Caco-2 (cell line): ENCODE results near the gene NLRP3. TPM values are rescaled to one million over a fixed set of nuclear protein-coding genes. Genes with fewer than 3 reads are reported as not detected.

Source experiments
- BruUV-seq: library from RNA; stranded (reverse); fragments of 400-500 nt; replicated peaks from 2 replicates; lab custom pipeline; 2021; lab: Mats Ljungman, UMichigan
- CTCF ChIA-PET: fragments of 300-600 bp; sonication (Branson Sonifier 250); formaldehyde crosslinking; loops from one replicate; lab custom pipeline; 2022; ENCODE audit warnings: antibody characterized with exemption; lab: Charles Lee
- POLR2A ChIA-PET: fragments of 300-600 bp; sonication (Branson Sonifier 250); formaldehyde crosslinking; loops from one replicate; lab custom pipeline; 2022; ENCODE audit warnings: antibody characterized with exemption; lab: Charles Lee
- DNase-seq, 2 experiments: peaks; one replicate each; pipeline versions ENCODE4 v3.0.0 to v3.0.0-alpha.2; 2020 to 2022
- H3K27me3 ChIP-seq: replicated peaks from 2 replicates; pipeline ENCODE4 v1.6.0; 2011; ENCODE audit warnings: low read length; ENCODE audit not compliant: control insufficient read depth, insufficient read depth
- H3K36me3 ChIP-seq: 2 replicates; pipeline ENCODE4 v1.5.1; 2011; ENCODE audit warnings: low read length; ENCODE audit not compliant: control insufficient read depth, insufficient read depth
- H3K4me1 ChIP-seq: fragments of 250-450 bp; sonication (Bioruptor Pico); 2 replicates; pipeline ENCODE4 v1.5.1; 2020; ENCODE audit warnings: mild to moderate bottlenecking
- H3K4me3 ChIP-seq: 2 replicates; pipeline ENCODE4 v1.5.1; 2011; ENCODE audit warnings: low read depth, mild to moderate bottlenecking, control low read depth, low read length
- H3K9me3 ChIP-seq: fragments of 250-450 bp; sonication (Bioruptor Pico); 2 replicates; pipeline ENCODE4 v1.5.1; 2020; ENCODE audit warnings: mild to moderate bottlenecking, moderate library complexity
- H3K27ac Mint-ChIP-seq: one replicate; pipeline ENCODE4 v1.8.0; 2022; ENCODE audit warnings: mixed read lengths; ENCODE audit not compliant: unreplicated experiment
- H3K27me3 Mint-ChIP-seq: one replicate; pipeline ENCODE4 v1.8.0; 2022; ENCODE audit warnings: mixed read lengths; ENCODE audit not compliant: insufficient read depth, unreplicated experiment
- H3K36me3 Mint-ChIP-seq: one replicate; pipeline ENCODE4 v1.8.0; 2022; ENCODE audit warnings: mild to moderate bottlenecking, mixed read lengths; ENCODE audit not compliant: insufficient read depth, unreplicated experiment
- H3K4me1 Mint-ChIP-seq: one replicate; pipeline ENCODE4 v1.8.0; 2022; ENCODE audit warnings: low read depth, mixed read lengths; ENCODE audit not compliant: unreplicated experiment
- H3K4me3 Mint-ChIP-seq: one replicate; pipeline ENCODE4 v1.8.0; 2022; ENCODE audit warnings: mild to moderate bottlenecking, moderate library complexity, mixed read lengths; ENCODE audit not compliant: unreplicated experiment
- H3K9me3 Mint-ChIP-seq: one replicate; pipeline ENCODE4 v1.8.0; 2022; ENCODE audit warnings: mixed read lengths; ENCODE audit not compliant: unreplicated experiment
- CTCF ChIP-seq, 2 experiments: fragments of 200-600 bp in 1 of 2; IDR thresholded peaks; 1 replicate in 1 of 2; 2 replicates in 1 of 2; pipeline versions ENCODE4 v1.5.1 to v1.8.0; 2011 to 2022; ENCODE audit warnings: antibody characterized with exemption in 1 of 2, control low read depth in 1 of 2, inconsistent platforms in 1 of 2, low read depth in 1 of 2, low read length in 1 of 2, mild to moderate bottlenecking in 1 of 2, moderate library complexity in 1 of 2; ENCODE audit not compliant: insufficient read depth in 1 of 2, severe bottlenecking in 1 of 2, unreplicated experiment in 1 of 2
- intact Hi-C: fragments of 100-400 bp; cut with micrococcal nuclease; formaldehyde crosslinking; loops from one replicate; pipeline ENCODE4 v1.10.0; 2022; ENCODE audit not compliant: unreplicated experiment
- total RNA-seq: library from RNA; stranded (reverse); gene quantifications from 2 replicates; pipeline ENCODE4 v1.2.3, GENCODE V29; 2022

The NLRP3 gene
- total RNA-seq, 1 experiment from 2014 or later, result not detected

GRCh38 chr1:247452447-247453039 is 36.6 kb downstream of the NLRP3 start:
- Histone ChIP-seq H3K27me3 (no peaks in the 10 kb centered on the region), H3K36me3 (no peaks in the 10 kb centered on the region), H3K9me3 (no peaks in the 10 kb centered on the region), H3K4me3 (no peak overlapping the region), H3K4me1 (no peaks in the 10 kb centered on the region)
- TF ChIP-seq CTCF (IDR thresholded peaks at IDR 0.05; ENCODE audit: insufficient read depth in 1 of 2, low read depth in 1 of 2, low read length in 1 of 2, severe bottlenecking in 1 of 2, unreplicated experiment in 1 of 2), result no peak
- POLR2A ChIA-PET, result no interaction called here
- H3K4me3 Mint-ChIP-seq, result no peak overlapping the region
- H3K9me3 Mint-ChIP-seq, result no peaks in the 10 kb centered on the region
- H3K36me3 Mint-ChIP-seq, result no peaks in the 10 kb centered on the region
- intact Hi-C loops, result loop anchor here (1.0 kb wide), 1 partner anchor 62 kb away; no protein-coding TSS in a partner anchor
- peak in 1 of 2 experiments; percentile 4 for DNase-seq
- H3K27me3 Mint-ChIP-seq, result peaks cover 29% of the 10 kb centered on the region
- no peaks in the 10 kb centered on the region for H3K4me1 Mint-ChIP-seq
- no peak overlapping the region for H3K27ac Mint-ChIP-seq
- CTCF ChIA-PET, result interaction anchor here (0.6 to 1.1 kb wide), 2 partner anchors 80 to 1162 kb away, joined by 4 to 8 read pairs; no protein-coding TSS in a partner anchor
- no TSS peak for BruUV-seq

- H3K27me3 Mint-ChIP-seq, result peaks cover 31% of the 10 kb centered on the region
- no peaks in the 10 kb centered on the region for H3K9me3 Mint-ChIP-seq
- ChIA-PET POLR2A (no interaction called here), CTCF (interaction anchor here (0.6 to 1.1 kb wide), 2 partner anchors 80 to 1163 kb away, joined by 4 to 8 read pairs; no protein-coding TSS in a partner anchor)
- no peak for DNase-seq
- H3K27ac Mint-ChIP-seq, result no peak overlapping the region
- BruUV-seq, result no TSS peak
- no peak overlapping the region for H3K4me3 ChIP-seq
- no peaks in the 10 kb centered on the region for H3K9me3 ChIP-seq
- H3K27me3 ChIP-seq, result no peaks in the 10 kb centered on the region
- no peaks in the 10 kb centered on the region for H3K36me3 Mint-ChIP-seq
- H3K4me1 Mint-ChIP-seq, result no peaks in the 10 kb centered on the region
- intact Hi-C loops, result no loop called here
- TF ChIP-seq CTCF (IDR thresholded peaks at IDR 0.05; ENCODE audit: insufficient read depth in 1 of 2, low read depth in 1 of 2, low read length in 1 of 2, severe bottlenecking in 1 of 2, unreplicated experiment in 1 of 2), result no peak
- H3K4me1 ChIP-seq, result no peaks in the 10 kb centered on the region
- H3K36me3 ChIP-seq, result no peaks in the 10 kb centered on the region
- no peak overlapping the region for H3K4me3 Mint-ChIP-seq
These were observed 37.3 kb downstream of the NLRP3 start for GRCh38 chr1:247453245-247453644.

GRCh38 chr1:247453997-247454396 is 38.0 kb downstream of the NLRP3 start:
- BruUV-seq, result no TSS peak
- Histone ChIP-seq H3K4me3 (no peak overlapping the region), H3K27me3 (no peaks in the 10 kb centered on the region), H3K9me3 (no peaks in the 10 kb centered on the region), H3K36me3 (no peaks in the 10 kb centered on the region), H3K4me1 (no peaks in the 10 kb centered on the region)
- DNase-seq, result no peak
- H3K4me3 Mint-ChIP-seq, result no peak overlapping the region
- POLR2A ChIA-PET, result no interaction called here
- H3K4me1 Mint-ChIP-seq, result no peaks in the 10 kb centered on the region
- CTCF ChIA-PET, result no interaction called here
- no peaks in the 10 kb centered on the region for H3K9me3 Mint-ChIP-seq
- intact Hi-C loops, result no loop called here
- H3K27ac Mint-ChIP-seq, result no peak overlapping the region
- no peak for TF ChIP-seq CTCF (IDR thresholded peaks at IDR 0.05; ENCODE audit: insufficient read depth in 1 of 2, low read depth in 1 of 2, low read length in 1 of 2, severe bottlenecking in 1 of 2, unreplicated experiment in 1 of 2)
- H3K27me3 Mint-ChIP-seq, result peaks cover 34% of the 10 kb centered on the region
- no peaks in the 10 kb centered on the region for H3K36me3 Mint-ChIP-seq
